Endothelial cell of umbilical vein (primary cell): ENCODE measurements around the gene CNFN. TPM values are rescaled to one million over a fixed set of nuclear protein-coding genes. Genes with fewer than 3 reads are reported as not detected.

Experiments used
- BruUV-seq: library from RNA; stranded (reverse); fragments of 400-500 nt; replicated peaks from 2 replicates; lab custom pipeline; 2021; lab: Mats Ljungman, UMichigan
- CTCF ChIA-PET: fragments of 300-600, 350-600 bp; sonication (Branson Sonifier 250); formaldehyde crosslinking; loops from one replicate; lab custom pipeline; 2021; ENCODE audit warnings: antibody characterized with exemption, inconsistent platforms; lab: Charles Lee
- POLR2A ChIA-PET: fragments of 300-600, 350-600 bp; sonication (Branson Sonifier 250); formaldehyde crosslinking; loops from one replicate; lab custom pipeline; 2021; ENCODE audit warnings: antibody characterized with exemption, inconsistent platforms; lab: Charles Lee
- DNase-seq: peaks from one replicate; pipeline ENCODE4 v3.0.0-alpha.2; 2011; ENCODE audit warnings: low read depth, low spot score
- FAIRE-seq: peaks from 2 replicates; lab custom pipeline; 2011; peaks lifted over from hg19 to GRCh38; lab: Jason Lieb, UNC
- H2AFZ ChIP-seq: 2 replicates; pipeline ENCODE4 v1.6.0; 2012; ENCODE audit warnings: low read depth, low read length, control low read depth, inconsistent platforms
- H3K27ac ChIP-seq: 2 replicates; pipeline ENCODE4 v1.5.1; 2011; ENCODE audit warnings: low read depth, mild to moderate bottlenecking, control low read depth, low read length, moderate library complexity; ENCODE audit not compliant: insufficient read depth
- H3K27me3 ChIP-seq, 2 experiments: 2 replicates each; pipeline versions ENCODE4 v1.6.0 to v1.6.1; 2011; ENCODE audit warnings: low read length in 2 of 2, mixed read lengths in 1 of 2; ENCODE audit not compliant: control insufficient read depth in 2 of 2, insufficient read depth in 2 of 2
- H3K36me3 ChIP-seq, 2 experiments: 2 replicates in 1 of 2; 3 replicates in 1 of 2; pipeline ENCODE4 v1.5.1; 2011; ENCODE audit warnings: low read length in 2 of 2, mild to moderate bottlenecking in 1 of 2, moderate library complexity in 1 of 2; ENCODE audit not compliant: control insufficient read depth in 2 of 2, insufficient read depth in 2 of 2; ENCODE audit errors: extremely low read depth in 1 of 2
- H3K4me1 ChIP-seq: 3 replicates; pipeline ENCODE4 v1.5.1; 2011; ENCODE audit warnings: mild to moderate bottlenecking, low read length; ENCODE audit not compliant: control insufficient read depth, insufficient read depth; ENCODE audit errors: extremely low read depth
- H3K4me2 ChIP-seq: 2 replicates; pipeline ENCODE4 v1.6.1; 2011; ENCODE audit warnings: low read length, control low read depth, mixed read lengths; ENCODE audit not compliant: insufficient read depth
- H3K4me3 ChIP-seq, 3 experiments: fragments of 200-600 bp in 1 of 3; sonication (generic), shearing (Covaris generic) in 1 of 3; replicated peaks in 1 of 3; 2 replicates each; pipeline ENCODE4 v1.5.1; 2011 to 2016; ENCODE audit warnings: control low read depth in 3 of 3, low read length in 3 of 3, mild to moderate bottlenecking in 2 of 3, inconsistent platforms in 1 of 3, low read depth in 1 of 3, moderate library complexity in 1 of 3; ENCODE audit not compliant: insufficient read depth in 1 of 3
- H3K79me2 ChIP-seq: 2 replicates; pipeline ENCODE4 v1.6.0; 2012; ENCODE audit warnings: low read length, inconsistent platforms; ENCODE audit not compliant: control insufficient read depth, insufficient read depth
- H3K9ac ChIP-seq: replicated peaks from 2 replicates; pipeline ENCODE3; 2011; ENCODE audit warnings: low read length, control low read depth; ENCODE audit not compliant: insufficient read depth; ENCODE audit errors: extremely low read depth
- H3K9me1 ChIP-seq: replicated peaks from 3 replicates; pipeline ENCODE4 v1.6.0; 2011; ENCODE audit warnings: mild to moderate bottlenecking, low read length; ENCODE audit not compliant: control insufficient read depth, insufficient read depth; ENCODE audit errors: extremely low read depth
- H3K9me3 ChIP-seq: replicated peaks from 2 replicates; pipeline ENCODE4 v1.5.1; 2012; ENCODE audit warnings: low read length, inconsistent platforms; ENCODE audit not compliant: control insufficient read depth, insufficient read depth
- H4K20me1 ChIP-seq: replicated peaks from 2 replicates; pipeline ENCODE3; 2011; ENCODE audit warnings: mild to moderate bottlenecking, low read length; ENCODE audit not compliant: control insufficient read depth, insufficient read depth; ENCODE audit errors: extremely low read depth
- EZH2 ChIP-seq: IDR thresholded peaks from 2 replicates; pipeline ENCODE4 v1.6.1; 2012; ENCODE audit warnings: borderline replicate concordance, low read depth, mild to moderate bottlenecking, moderate library complexity, low read length, inconsistent platforms; ENCODE audit not compliant: severe bottlenecking
- JUN ChIP-seq: IDR thresholded peaks from 2 replicates; pipeline ENCODE4 v1.6.1; 2011; ENCODE audit warnings: borderline replicate concordance, low read depth; ENCODE audit not compliant: insufficient read length, insufficient read depth
- MAX ChIP-seq: IDR thresholded peaks from 2 replicates; pipeline ENCODE4 v1.6.1; 2011; ENCODE audit not compliant: insufficient read depth, insufficient read length
- MYC ChIP-seq: IDR thresholded peaks from one replicate; pipeline ENCODE4 v1.6.1; 2011; ENCODE audit warnings: mild to moderate bottlenecking, low read depth, low read length
- POLR2A ChIP-seq: IDR thresholded peaks from 2 replicates; pipeline ENCODE4 v1.6.1; 2012; ENCODE audit warnings: low read depth, mild to moderate bottlenecking, control low read depth, low read length
- POLR2AphosphoS5 ChIP-seq: IDR thresholded peaks from 2 replicates; pipeline ENCODE4 v1.6.1; 2012; ENCODE audit warnings: low read depth, mild to moderate bottlenecking, control low read depth, low read length, moderate library complexity; ENCODE audit not compliant: insufficient read depth
- dilution Hi-C: fragments of 300-500 bp; cut with MboI; formaldehyde crosslinking; loops from one replicate; pipeline ENCODE4 v1.15.0; 2019; ENCODE audit warnings: low sequenced_read_pairs; ENCODE audit not compliant: extremely low pct_ligation_motif_present
- intact Hi-C: fragments of 100-400 bp; cut with micrococcal nuclease; formaldehyde crosslinking; loops from one replicate; pipeline ENCODE4 v1.10.0; 2022
- polyA plus RNA-seq, 4 experiments: library from polyadenylated mRNA; depleted of rRNA in 3 of 4; stranded (reverse) in 3 of 4; unstranded in 1 of 4; fragments of >200 nt; gene quantifications; 2 replicates each; pipeline versions ENCODE4 v1.2.1 to v1.2.3, GENCODE V29; 2011 to 2012; ENCODE audit warnings: missing spikeins in 1 of 4
- total RNA-seq: library from RNA; stranded (reverse); gene quantifications from 2 replicates; pipeline ENCODE4 v1.2.3, GENCODE V29; 2021
- TF ChIP-seq, protein P1 (sequence below), 2 donors: IDR thresholded peaks; 1 replicate in 1 of 2; 2 replicates in 1 of 2; pipeline ENCODE4 v1.5.1; 2011; ENCODE audit warnings: low read length in 2 of 2, mild to moderate bottlenecking in 2 of 2, moderate library complexity in 2 of 2, control low read depth in 1 of 2, inconsistent platforms in 1 of 2, low read depth in 1 of 2; ENCODE audit not compliant: insufficient read depth in 1 of 2; ENCODE audit errors: extremely low read depth in 1 of 2

The CNFN gene
- total and polyA plus RNA-seq, 2 donors (not counting 3 experiments of a cell fraction or from before 2014, with no cell fraction given): 0.23 to 0.73 TPM

- H3K9ac ChIP-seq: no peak overlapping the region
- ChIA-PET CTCF (interaction anchor here (1.0 kb wide), 1 partner anchor 14 kb away, joined by 3 read pairs; no protein-coding TSS in a partner anchor), POLR2A (no interaction called here)
- no peak for TF ChIP-seq POLR2A
- TF ChIP-seq MAX: no peak
- TF ChIP-seq EZH2: no peak
- TF ChIP-seq, protein P1, sequence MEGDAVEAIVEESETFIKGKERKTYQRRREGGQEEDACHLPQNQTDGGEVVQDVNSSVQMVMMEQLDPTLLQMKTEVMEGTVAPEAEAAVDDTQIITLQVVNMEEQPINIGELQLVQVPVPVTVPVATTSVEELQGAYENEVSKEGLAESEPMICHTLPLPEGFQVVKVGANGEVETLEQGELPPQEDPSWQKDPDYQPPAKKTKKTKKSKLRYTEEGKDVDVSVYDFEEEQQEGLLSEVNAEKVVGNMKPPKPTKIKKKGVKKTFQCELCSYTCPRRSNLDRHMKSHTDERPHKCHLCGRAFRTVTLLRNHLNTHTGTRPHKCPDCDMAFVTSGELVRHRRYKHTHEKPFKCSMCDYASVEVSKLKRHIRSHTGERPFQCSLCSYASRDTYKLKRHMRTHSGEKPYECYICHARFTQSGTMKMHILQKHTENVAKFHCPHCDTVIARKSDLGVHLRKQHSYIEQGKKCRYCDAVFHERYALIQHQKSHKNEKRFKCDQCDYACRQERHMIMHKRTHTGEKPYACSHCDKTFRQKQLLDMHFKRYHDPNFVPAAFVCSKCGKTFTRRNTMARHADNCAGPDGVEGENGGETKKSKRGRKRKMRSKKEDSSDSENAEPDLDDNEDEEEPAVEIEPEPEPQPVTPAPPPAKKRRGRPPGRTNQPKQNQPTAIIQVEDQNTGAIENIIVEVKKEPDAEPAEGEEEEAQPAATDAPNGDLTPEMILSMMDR (IDR thresholded peaks at IDR 0.05; ENCODE audit: extremely low read depth in 1 of 2, insufficient read depth in 1 of 2, low read depth in 1 of 2, low read length in 2 of 2): no peak
- no peak for TF ChIP-seq MYC
- TF ChIP-seq JUN: no peak
- no peak for TF ChIP-seq POLR2AphosphoS5
- H3K27me3 ChIP-seq: no peaks in the 10 kb centered on the region
- H3K79me2 ChIP-seq: no peaks in the 10 kb centered on the region
- DNase-seq (no peak), FAIRE-seq (no peak)
- no peaks in the 10 kb centered on the region for H3K9me1 ChIP-seq
- intact Hi-C loops (no loop called here), dilution Hi-C loops (no loop called here)
- H3K9me3 ChIP-seq: no peaks in the 10 kb centered on the region
- H3K4me2 ChIP-seq: no peak overlapping the region
- H3K4me3 ChIP-seq: no peak overlapping the region
- no peaks in the 10 kb centered on the region for H4K20me1 ChIP-seq
- H3K4me1 ChIP-seq: no peaks in the 10 kb centered on the region
- no TSS peak for BruUV-seq
- peaks cover 0 to 25% of the 10 kb centered on the region in 2 experiments for H3K36me3 ChIP-seq
- H2AFZ ChIP-seq: no peak overlapping the region
- no peak overlapping the region for H3K27ac ChIP-seq
These were observed 33.4 kb downstream of the CNFN start for GRCh38 chr19:42356686-42357085.
